GM12874 (cell line): ENCODE measurements around the gene ATP5MK.

Source experiments
- TF ChIP-seq, protein P1 (sequence below): IDR thresholded peaks from 2 replicates; pipeline ENCODE4 v1.5.1; 2011; ENCODE audit warnings: low read depth, mild to moderate bottlenecking, control low read depth, low read length, moderate library complexity; ENCODE audit not compliant: insufficient read depth

ATP5MK gene

DNA sequence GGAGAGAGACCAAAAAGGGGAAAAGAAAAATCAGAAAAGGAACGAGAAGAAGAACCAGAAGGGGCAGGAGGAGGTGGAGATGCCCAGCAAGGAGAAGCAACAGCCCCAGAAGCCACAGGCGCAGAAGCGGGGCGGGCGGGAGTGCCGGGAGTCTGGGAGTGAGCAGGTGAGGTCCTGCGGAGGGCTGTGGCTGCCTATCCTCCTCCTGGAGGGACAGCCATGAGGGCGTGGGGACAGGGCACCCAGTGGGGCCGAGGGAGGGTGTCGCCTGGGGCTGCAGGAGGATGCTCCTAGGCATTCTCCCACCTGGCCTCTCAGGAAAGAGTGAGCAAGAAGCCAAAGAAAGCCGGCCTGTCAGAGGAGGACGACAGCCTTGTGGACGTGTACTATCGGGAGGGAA lies 44.1 kb upstream of the ATP5MK start:
- TF ChIP-seq, protein P1, sequence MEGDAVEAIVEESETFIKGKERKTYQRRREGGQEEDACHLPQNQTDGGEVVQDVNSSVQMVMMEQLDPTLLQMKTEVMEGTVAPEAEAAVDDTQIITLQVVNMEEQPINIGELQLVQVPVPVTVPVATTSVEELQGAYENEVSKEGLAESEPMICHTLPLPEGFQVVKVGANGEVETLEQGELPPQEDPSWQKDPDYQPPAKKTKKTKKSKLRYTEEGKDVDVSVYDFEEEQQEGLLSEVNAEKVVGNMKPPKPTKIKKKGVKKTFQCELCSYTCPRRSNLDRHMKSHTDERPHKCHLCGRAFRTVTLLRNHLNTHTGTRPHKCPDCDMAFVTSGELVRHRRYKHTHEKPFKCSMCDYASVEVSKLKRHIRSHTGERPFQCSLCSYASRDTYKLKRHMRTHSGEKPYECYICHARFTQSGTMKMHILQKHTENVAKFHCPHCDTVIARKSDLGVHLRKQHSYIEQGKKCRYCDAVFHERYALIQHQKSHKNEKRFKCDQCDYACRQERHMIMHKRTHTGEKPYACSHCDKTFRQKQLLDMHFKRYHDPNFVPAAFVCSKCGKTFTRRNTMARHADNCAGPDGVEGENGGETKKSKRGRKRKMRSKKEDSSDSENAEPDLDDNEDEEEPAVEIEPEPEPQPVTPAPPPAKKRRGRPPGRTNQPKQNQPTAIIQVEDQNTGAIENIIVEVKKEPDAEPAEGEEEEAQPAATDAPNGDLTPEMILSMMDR = no peak

DNA sequence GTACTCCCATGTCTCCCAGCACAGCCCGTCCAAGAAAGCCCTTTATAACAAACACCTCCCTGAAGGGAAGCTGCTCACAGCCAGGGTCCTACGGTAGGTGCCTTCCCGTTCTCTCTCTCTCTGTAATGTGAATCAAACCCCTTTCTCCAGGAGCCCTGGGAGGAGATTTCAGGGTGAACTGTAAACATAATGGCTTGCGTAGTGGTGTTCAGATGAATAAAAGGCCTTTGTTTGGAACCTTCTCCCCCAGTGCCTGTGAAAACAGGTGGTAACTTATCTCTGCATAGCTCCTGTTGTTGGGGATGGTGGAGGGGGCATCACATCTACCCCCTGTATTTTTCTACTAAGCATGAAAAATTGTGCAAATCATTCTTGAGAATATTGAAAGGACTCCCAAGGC lies 43.5 kb upstream of the ATP5MK start:
- TF ChIP-seq, protein P1 = no peak

DNA sequence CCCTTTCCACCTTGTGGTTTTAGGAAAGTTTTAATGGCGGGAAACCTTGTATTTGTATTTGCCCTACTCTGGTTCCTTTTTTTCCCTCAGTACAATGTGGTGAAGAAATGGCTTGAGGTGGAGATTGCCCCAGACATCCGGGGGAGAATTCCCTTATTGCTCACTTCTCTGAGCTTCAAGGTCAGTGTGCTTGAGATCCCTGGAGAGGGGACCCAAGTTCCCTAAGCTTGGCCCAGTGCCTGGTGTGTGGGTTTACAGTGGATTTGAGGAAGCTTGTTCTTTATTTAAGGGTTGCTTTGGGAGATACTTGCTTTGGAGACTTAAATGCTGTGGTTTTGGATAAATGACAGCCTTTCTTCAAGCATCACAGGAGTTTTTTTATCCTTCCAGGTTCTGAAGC lies 37.6 kb upstream of the ATP5MK start:
- TF ChIP-seq, protein P1 = no peak

DNA sequence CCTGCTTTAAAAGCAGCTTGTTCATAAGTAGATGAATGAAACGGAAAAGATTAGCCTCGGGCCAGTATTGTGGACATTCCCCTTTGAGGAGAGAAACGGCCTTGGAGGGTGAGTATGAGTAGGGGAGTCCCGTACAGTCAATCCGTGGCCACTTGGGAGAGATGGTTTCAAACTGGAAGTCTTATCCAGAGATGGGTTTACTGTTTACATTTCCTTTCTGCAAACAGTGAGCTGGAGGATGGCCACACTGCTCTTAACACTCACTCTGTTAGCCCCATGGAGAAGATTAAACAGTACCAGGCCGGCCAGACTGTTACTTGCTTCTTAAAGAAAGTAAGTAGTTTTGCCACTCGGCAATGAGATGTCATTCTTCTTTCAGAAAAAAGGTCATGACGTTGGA lies 35.6 kb upstream of the ATP5MK start:
- TF ChIP-seq, protein P1 = no peak

DNA sequence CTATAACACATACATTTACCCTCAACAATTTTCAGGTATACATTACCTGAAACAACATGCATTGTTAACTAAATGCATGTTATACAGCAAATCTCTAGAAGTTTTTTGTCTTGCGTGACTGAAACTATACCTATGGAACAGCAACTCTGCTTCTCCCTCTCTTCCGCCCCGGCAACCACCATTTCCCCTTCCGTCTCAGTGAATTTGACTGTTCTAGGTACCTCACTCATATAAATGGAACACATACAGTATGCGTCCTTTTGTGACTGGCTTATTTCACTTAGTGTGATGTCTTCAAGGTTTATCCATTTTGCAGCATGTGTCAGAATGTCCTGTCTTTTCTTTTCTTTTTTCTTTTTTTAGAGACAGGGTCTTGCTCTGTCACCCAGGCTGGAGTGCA lies 33.4 kb upstream of the ATP5MK start:
- TF ChIP-seq, protein P1 = no peak

DNA sequence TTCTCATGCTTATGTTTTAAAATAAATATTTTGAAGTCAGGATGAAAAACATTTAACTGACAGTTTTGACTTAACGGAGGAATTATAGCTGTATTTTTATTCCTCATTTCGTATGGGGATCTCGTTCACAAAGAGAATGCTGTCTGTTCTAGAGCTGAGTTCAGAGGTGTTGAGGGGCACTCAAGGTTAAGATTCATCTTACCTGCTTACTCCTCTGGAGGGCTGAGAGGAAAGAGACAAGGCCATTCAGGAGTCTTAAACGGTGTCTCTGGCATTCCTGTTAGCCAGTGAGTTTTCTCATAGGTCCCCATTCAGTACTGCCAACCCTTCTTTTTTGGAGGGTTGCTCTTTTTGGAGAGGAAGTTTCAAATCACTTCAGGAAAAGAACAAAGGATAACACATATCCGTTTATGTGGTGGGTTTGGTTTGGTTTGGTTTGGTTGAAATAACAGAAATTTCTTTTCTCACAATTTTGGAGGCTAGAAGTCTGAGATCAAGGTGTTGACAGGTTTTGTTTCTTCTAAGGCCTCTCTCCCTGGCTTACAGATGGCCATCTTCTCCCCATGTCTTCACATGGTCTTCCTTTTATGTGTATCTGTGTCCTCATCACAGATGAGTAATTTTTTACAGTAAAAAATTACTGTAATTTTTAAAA lies 32.8 kb upstream of the ATP5MK start:
- TF ChIP-seq, protein P1 = no peak

DNA sequence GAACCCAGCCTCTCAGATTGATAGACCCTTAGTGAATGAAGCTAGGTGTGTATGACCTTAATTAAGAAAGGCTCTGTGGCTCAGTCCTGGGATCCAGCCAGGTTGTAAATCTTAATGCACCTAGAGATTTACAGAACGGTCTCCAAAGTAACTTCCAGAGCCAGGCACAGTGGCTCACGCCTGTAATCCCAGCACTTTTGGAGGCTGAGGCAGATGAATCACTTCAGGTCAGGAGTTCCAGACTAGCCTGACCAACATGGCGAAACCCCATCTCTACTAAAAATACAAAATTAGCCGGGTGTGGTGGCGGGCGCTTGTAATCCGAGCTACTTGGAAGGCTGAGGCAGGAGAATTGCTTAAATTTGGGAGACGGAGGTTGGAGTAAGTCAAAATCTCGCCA lies 31.6 kb upstream of the ATP5MK start:
- TF ChIP-seq, protein P1 = no peak
